Measurements from ENCODE around the gene PSMD9. TPM values are rescaled to one million over a fixed set of nuclear protein-coding genes. Genes with fewer than 3 reads are reported as not detected.

Gene PSMD9
- total and polyA plus RNA-seq, 10 of the 15 experiments (the other 5 are each of a cell fraction or from before 2014, with no cell fraction given): 14.6 to 152 (median 58.1) TPM

- FAIRE-seq (no peak), ATAC-seq (no peak), DNase-seq (ENCODE audit: low read depth, low spot score) (no peak)
- no peaks in the 10 kb centered on the region for H3K79me2 ChIP-seq (ENCODE audit: control insufficient read depth, insufficient read depth, low read length)
- no TSS peak for BruUV-seq (replicated peaks)
- in situ Hi-C loops (cut with MboI): no loop called here
- SMC1A ChIA-PET (ENCODE audit: uncharacterized antibody, unreplicated experiment): interaction anchor here (0.8 to 1.6 kb wide), 4 partner anchors 18 to 58 kb away, joined by 3 to 4 read pairs (median 4); no protein-coding TSS in a partner anchor
- POLR2A ChIA-PET: no interaction called here
- H4K20me1 ChIP-seq (ENCODE audit: control insufficient read depth, insufficient read depth): no peaks in the 10 kb centered on the region
- no peak overlapping the region for H3K9ac ChIP-seq (ENCODE audit: control insufficient read depth, insufficient read depth, low read length)
- no peak overlapping the region for H3K4me2 ChIP-seq (ENCODE audit: control insufficient read depth, insufficient read depth)
- H3K9me3 ChIP-seq (replicated peaks; ENCODE audit: control insufficient read depth, insufficient read depth, low read length): no peaks in the 10 kb centered on the region; the same call in 2 of the 3 replicates
- no peak overlapping the region for H3K4me3 ChIP-seq
- H3K27me3 ChIP-seq (replicated peaks in 1 of 2; ENCODE audit: control insufficient read depth in 2 of 2, insufficient read depth in 2 of 2, low read length in 1 of 2): no peaks in the 10 kb centered on the region
- no peaks in the 10 kb centered on the region for H3K4me1 ChIP-seq (ENCODE audit: control insufficient read depth, insufficient read depth, low read length)
- TF ChIP-seq CREM (IDR thresholded peaks at IDR 0.05; ENCODE audit: low read depth): no peak
- TF ChIP-seq RELB (IDR thresholded peaks at IDR 0.05; ENCODE audit: low read depth): no peak
- no peak for TF ChIP-seq HDAC2 (IDR thresholded peaks at IDR 0.05)
- no peak for TF ChIP-seq BCLAF1 (IDR thresholded peaks at IDR 0.05)
- TF ChIP-seq YY1 (IDR thresholded peaks at IDR 0.05; ENCODE audit: low read depth, low read length): no peak
- no peak for TF ChIP-seq STAT3 (IDR thresholded peaks at IDR 0.05; ENCODE audit: low read depth, low read length)
- no peak overlapping the region for H3K27ac ChIP-seq (ENCODE audit: control insufficient read depth, insufficient read depth)
- WGBS (ENCODE audit: insufficient coverage, insufficient replicate concordance, low lambda C conversion rate, missing lambda C conversion rate): 78% methylated on average over 2 of the region's 2 CpGs
- intact Hi-C loops (cut with micrococcal nuclease; ENCODE audit: unreplicated experiment): no loop called here
- H2AFZ ChIP-seq (ENCODE audit: control insufficient read depth, low read depth, low read length): no peak overlapping the region
- CTCF ChIA-PET: interaction anchor here (1.0 kb wide), 2 partner anchors 16 to 28 kb away, joined by 3 read pairs; partner anchors contain the start of gene CFAP251
- RAD21 ChIA-PET (ENCODE audit: unreplicated experiment): no interaction called here
- no peaks in the 10 kb centered on the region for H3K36me3 ChIP-seq (ENCODE audit: control insufficient read depth in 2 of 2, insufficient read depth in 2 of 2, low read length in 1 of 2)
Observed at GRCh38 chr12:121946313-121947025, 57.9 kb downstream of the PSMD9 start.

All from GM12878 (cell line).